GM21737 (cell line): ENCODE measurements around the gene OR2A12.
"Not testable (repeated sequence)": the region's sequence is repeated elsewhere in the genome, so short reads cannot be mapped to it uniquely, and the experiment has no call there.

Experiments
- ATAC-seq: cut with Tn5 transposase; IDR thresholded peaks from one replicate; pipeline ENCODE4 v1.9.1; 2021; ENCODE audit warnings: mild to moderate bottlenecking, moderate library complexity; ENCODE audit not compliant: unreplicated experiment

The OR2A12 gene

GRCh38 chr7:144118341-144118740, 32.3 kb downstream of the OR2A12 start:
- ATAC-seq, result no peak

- ATAC-seq, result no peak
Measured at GRCh38 chr7:144122876-144123275, 36.8 kb downstream of the OR2A12 start, which contains the start of gene OR2A14. TSS of gene OR2A14 (plus strand) at chr7:144123176. CDS start at chr7:144129113, 5,937 bp downstream.

GRCh38 chr7:144127714-144128334, 41.7 kb downstream of the OR2A12 start:
- peak; percentile 100 for ATAC-seq

GRCh38 chr7:144129601-144130000, 43.5 kb downstream of the OR2A12 start:
- ATAC-seq, result not testable (repeated sequence)

- no peak for ATAC-seq
Measured at GRCh38 chr7:144130730-144131129, 44.7 kb downstream of the OR2A12 start.

- ATAC-seq, result no peak
Measured at GRCh38 chr7:144132262-144132661, 46.2 kb downstream of the OR2A12 start.

GRCh38 chr7:144133307-144133706, 47.2 kb downstream of the OR2A12 start:
- ATAC-seq, result no peak

GRCh38 chr7:144134116-144134515, 48.0 kb downstream of the OR2A12 start:
- no peak for ATAC-seq

GRCh38 chr7:144137501-144137900, 51.4 kb downstream of the OR2A12 start:
- ATAC-seq, result no peak

- no peak for ATAC-seq
Measured at GRCh38 chr7:144142187-144142586, 56.1 kb downstream of the OR2A12 start.

- no peak for ATAC-seq
Measured at GRCh38 chr7:144144426-144144825, 58.3 kb downstream of the OR2A12 start.

GRCh38 chr7:144148224-144148827, 62.2 kb downstream of the OR2A12 start:
- ATAC-seq, result no peak
